Activated CD4-positive, CD25-positive, alpha-beta regulatory T cell (primary cell): ENCODE results near the gene ARHGAP26.
"Not testable (repeated sequence)": the region's sequence is repeated elsewhere in the genome, so short reads cannot be mapped to it uniquely, and the experiment has no call there.

Source experiments
- DNase-seq, 4 experiments: peaks; one replicate each; lab custom pipeline; 2025; lab: John Stamatoyannopoulos, UW

The ARHGAP26 gene

DNA sequence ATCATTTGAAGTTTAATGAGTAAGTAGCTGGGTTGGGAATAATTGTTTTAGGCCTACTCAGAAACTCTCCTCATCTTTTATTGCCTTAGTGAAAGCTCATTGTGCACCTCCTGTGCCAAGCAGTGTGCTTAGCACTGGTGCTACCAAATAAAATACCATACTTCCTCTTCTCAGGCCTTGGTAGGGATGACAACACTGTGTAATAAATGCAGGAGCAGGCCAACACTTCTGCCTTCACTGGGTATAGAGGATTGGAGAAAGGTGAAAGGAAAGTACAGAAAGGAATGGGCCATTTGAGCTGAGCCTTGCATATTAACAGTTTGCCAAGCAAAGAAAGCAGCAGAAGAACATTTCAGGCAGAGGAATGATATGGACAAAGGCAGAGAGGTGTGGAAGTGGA, 347.6 kb downstream of the ARHGAP26 start:
- DNase-seq, result no peak

DNA sequence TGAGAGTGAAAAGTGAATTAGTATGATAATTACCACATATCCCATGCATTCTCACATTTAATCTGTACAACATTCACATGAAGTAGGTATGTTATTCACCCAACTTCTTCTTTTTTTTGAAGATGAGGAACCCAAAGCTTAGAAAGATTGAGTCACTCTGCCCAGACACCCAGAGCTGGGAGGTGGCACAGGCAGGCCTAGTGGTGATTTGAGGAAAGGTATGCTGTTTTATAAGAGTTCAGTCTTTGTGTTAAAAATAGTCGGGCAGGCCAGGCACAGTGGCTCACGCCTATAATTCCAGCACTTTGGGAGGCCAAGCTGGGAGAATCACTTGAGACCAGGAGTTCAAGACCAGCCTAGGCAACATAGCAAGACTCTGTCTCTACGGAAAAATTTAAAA, 348.0 kb downstream of the ARHGAP26 start:
- DNase-seq, result no peak

DNA sequence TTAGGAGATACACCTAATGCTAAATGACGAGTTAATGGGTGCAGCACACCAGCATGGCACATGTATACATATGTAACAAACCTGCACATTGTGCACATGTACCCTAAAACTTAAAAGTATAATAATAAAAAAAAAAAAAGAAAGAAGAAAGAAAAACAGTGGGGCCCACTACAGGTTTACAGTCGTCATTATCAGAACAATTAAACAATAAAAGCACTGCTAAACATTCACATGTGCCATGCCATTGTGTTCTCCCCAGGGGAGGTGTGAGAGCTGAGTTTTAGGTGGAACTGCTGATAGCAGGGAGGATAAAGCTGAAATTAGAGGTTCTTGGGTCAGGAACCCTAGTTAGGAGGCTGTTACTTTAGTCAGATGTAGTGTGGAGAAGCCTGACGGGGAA, 348.6 kb downstream of the ARHGAP26 start:
- not testable (repeated sequence) for DNase-seq

DNA sequence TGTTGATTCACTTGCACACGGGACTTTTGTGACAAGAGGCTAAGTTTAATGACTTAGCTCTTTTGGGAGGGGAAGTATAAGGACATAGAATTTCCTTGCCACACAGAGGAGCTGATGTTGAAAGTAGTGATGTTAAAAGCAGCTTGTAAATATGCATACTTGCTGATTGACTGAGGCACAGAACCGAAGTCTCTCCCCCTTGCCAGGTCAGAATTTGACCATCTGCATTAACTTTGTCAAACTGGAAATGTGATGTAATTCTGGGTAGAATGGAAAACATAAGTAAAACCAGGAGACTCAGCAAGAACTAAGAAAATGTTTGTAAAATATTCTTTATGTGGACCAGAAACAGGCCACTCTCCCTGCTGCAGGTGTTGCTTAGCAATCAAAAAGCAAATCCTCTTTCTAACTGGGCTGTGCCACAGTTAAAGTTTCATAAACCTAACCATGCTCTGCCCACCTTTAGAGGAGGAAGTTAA, 349.2 kb downstream of the ARHGAP26 start:
- no peak for DNase-seq

DNA sequence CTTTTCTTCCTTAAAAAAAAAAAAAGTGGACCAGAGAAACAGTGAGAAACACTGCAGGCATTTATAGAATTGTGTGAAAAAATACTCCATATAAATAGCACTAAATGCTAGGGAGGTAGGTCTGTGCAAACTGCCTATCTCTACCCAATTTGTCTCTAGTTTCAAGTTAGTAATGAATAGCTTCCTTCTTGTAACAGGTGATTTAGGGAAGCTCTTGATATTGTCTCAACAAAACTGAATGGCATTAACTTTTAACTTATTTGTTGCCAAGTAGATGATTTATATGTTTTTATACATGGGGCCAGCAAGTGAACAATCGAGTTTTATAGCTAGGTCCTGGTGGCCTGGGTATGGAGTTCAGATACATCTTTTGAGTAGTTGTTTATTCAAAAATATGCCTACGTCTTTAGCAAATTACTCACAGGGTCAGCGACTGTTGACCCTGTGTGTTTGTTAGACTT, 349.7 kb downstream of the ARHGAP26 start:
- DNase-seq, result no peak

DNA sequence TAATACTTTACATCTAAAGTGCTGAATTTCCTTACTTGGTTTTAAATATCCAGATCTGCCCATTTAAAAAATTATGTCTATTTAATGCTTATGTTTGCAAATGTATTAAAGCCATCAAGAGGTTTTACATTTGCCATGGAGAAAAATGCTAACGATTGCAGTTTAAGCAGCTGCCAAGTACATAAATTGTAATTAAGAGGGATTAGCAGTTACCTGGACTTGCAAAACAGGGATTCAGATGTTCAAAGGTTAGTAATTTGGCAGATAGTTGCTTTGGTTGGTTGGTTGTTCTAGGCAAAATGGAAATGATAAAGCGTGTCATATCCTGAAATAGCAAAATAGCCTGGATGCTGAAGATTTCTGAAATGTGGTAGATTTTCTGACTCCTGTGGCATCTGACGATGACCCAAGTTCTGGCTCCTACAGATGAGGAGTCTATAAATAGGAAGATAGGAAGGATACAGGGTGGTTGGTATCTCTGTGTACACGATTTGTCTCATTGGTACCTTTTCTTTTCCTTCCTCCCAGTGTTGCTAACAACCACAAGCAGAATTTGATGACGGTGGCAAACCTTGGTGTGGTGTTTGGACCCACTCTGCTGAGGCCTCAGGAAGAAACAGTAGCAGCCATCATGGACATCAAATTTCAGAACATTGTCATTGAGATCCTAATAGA, 350.4 kb downstream of the ARHGAP26 start:
- no peak for DNase-seq

DNA sequence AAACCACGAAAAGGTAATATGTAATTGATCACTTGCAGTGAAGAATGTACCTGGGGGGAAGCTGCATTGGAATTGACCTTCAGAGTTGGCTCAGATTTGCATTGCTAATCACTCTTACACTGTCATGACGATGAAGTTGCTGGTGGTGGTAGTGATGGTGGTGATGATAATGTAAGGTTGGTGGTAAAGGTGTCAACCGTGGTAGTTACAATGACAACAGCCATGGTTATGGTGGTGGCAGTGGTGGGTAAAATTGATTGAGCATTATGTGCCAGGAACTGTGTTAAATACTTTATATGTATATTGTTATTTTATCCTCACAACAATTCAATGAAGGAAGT, 350.9 kb downstream of the ARHGAP26 start:
- no peak for DNase-seq

DNA sequence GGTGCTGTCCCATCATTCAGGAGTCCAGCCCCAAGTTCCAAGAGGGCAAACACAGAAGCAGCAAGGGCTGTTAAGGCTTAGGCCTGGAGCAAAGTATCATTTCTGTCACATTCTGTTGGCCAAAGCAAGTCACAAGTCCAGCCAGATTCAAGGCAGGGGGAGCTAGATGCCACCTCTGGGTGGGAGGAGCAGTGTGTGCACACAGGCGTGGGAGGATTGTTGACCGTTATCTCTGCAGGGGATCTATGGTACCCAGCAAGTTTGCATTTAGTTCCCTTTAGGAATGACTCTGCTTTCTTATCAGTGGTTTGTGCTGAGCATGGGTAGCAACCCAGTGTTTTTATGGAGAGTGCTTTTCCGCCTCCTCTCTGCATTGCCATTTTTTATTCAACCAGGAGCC, 354.4 kb downstream of the ARHGAP26 start:
- DNase-seq, result no peak

DNA sequence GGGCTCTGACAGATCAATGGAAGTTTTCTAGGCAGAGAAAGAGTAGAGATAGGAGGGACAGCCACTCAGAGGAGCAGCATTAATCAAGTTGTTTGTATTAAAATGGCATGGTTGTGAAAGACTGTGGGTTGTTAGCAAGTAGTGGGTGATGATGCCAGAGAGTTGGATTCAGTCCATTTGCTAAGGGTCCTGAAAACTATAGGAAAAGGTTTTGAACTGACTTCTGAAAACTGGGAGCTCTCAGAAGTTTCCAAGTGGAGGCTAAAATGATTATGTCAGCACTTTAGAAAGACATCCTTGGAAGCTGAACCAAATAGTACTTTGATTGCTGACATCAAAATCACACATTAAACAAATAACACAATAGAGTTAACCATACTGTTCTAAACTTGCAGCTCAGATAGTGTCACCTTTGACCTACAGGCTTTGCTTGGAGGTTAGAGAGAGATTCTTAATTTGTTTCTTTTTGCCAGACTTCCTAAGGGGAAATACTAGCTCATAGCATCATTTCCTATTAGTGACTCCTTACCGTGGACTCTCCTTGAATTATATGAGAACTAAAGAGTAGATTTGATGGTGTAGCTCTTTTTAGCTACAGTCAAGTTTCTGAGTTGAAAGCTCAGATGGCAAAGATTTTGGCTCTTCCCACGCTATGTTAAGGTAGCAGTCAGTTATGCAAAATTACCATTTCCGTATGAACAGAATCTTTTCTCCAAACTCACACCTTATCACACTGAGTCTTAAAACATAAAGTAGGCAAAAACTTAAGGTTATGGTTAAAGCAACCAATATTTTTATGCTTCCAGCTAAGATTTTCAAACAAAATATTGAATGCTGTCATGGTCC, 356.2 kb downstream of the ARHGAP26 start:
- DNase-seq, result no peak

DNA sequence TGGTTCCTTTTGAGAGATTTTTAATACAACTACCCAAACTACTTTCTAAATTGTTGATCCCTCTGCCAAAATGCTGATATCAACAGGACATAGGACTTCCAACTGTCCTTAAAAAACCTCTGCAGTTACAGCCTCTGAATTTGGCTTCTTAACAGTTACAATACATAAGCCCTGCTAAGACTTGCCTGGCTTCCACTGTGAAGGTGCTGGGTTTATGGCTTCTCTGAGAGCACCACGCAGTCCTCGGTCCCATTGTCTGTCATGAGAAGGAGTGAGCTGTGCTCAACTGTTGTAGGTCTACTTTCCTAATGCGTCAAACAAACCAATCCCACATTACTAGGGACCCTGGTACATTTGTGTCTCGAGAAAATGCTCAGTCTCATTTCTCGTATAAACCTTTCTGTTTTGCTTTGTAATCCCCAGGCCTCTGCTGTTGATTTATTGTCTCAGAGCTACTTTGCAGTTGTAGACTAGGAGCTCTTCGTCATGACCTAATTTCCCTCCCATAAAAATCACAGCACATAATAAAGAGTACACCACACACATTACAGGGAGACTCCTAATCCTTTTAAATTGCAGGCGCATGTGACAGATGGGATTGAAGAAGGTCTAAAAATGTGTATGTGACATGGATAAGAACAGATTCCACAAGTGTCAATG, 358.4 kb downstream of the ARHGAP26 start:
- DNase-seq, result no peak

DNA sequence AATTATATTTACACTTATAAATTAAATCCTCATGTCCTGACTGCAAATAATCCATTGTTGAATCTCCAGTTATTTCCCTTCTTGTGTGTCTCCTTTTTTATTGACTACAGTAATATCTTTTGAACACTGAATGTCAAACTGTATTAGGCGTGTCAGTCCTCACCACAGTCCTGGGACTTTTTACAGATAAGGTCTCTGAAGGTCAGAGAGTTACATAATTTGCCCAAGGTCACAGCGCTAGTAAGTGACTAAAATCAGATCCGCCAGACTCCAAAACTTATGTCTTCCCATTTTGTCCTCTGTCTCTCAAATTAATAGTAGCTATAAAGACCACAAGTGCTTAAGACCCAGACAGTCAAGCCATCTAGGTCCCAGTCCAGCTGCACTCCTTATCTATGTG, 359.0 kb downstream of the ARHGAP26 start:
- DNase-seq, result no peak

DNA sequence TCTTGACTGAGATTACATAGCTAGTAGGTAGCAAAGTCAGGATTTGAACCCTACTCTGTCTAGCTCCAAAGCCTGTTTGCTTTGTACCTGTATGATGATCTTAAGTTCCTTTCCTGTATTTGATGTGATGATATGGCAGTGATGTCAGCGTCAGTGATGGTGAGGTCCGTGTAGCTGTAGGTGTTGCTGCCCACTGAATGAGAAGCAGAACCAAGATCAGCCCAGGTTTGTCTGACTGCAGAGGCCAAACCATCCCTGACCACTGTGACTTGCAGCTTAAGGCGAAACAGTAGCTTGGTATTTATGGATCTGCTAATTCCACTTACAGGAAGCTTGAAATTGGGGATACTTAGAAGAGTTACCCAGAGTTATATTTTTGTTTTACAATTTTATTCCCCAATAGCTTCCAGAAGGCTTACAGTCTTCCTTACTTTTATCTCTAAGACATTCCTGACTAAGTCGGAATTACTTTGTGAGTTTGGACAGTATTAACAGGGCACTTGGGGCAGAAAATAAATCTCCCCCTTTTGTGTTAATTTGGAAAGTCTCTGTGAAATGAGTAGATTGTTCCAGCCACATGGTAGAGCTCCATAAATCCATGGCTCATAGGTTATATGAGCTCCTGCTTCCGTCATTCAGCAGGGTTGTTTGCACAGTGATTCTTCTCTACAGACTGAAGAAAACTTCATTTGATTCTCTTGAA, 359.9 kb downstream of the ARHGAP26 start:
- DNase-seq, result no peak

DNA sequence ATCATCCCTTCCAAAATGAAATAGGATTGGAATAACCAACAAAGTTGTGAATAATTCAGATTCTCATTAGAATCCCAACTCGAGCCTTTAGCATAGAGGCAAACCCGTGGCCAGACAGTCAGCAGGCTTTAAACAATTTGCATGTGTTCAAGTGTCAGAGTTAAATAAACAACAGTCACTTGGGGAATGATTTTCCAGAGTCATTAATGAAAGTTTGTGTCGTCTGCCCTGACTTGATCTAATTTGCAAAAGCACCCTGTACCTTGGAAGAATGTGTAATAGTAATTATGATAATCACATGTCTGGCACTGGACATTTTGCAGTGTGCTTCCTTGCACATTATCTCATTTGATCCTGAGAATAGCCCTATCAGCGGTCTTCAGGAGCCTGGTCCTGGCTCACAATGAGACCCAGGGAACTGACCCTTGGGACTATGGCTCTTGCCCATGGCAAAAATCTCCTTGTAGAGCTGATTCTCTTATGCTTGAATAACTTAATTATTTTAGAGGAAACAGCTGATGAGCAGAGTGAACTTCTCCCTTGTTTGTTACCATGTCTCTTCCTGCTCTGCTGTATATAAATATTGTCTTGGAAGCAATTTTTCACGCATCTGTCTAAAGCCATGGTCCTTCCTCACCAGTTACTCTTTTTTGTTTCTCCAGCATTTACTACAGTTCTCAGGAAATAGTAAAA, 360.6 kb downstream of the ARHGAP26 start:
- DNase-seq, result no peak

DNA sequence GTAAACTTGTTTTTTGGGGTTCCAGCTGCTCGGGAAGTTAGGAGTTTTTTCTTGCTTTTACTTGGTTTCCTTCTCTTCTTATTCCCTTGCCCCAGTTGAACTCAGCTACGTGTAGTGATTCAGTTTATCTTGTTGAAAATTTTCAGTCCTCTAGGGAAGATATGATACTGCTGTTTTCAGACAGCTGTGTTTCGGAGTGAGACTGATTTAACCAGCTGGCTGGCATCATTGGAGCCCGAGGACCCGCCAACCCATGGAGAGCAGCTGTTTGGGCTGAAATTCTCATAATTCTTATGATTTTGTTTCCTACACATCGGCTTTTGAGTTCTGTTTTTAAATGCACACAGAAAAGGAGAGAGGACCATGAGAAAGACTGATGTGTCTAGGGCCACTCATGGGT, 361.8 kb downstream of the ARHGAP26 start:
- DNase-seq, result no peak

DNA sequence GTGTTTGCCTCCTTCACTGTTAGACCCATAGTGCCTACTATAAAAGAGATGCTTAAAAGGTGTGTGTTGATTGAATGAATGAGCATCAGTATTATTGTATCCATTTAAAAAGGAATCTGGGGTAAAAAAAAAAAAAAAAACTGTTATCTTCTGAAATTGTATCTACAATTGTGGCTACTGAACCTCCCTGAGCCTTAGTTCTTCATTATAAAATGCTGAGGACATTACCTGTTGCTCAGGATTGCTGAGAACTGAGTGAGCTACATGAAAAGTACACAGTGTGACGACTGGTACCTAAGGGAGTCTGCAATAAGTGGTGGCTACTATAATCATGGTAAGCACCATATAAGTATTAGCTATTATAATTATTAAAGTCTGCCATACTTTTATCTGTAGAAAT, 362.6 kb downstream of the ARHGAP26 start:
- no peak for DNase-seq

DNA sequence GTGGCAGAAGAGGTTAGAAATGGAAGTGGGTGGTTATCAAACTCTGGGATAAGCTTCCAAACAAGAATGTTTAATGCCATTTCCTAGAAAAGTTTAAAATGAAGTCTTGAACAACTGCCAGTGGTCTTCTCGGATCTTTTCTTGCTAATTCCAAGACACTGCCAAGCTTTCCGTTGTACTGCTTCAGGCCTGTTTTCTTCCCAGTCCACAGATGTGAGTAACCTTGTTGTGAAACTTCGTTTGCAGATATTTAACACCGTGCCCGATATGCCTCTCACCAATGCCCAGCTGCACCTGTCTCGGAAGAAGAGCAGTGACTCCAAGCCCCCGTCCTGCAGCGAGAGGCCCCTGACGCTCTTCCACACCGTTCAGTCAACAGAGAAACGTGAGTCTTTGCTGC, 363.5 kb downstream of the ARHGAP26 start:
- no peak for DNase-seq

DNA sequence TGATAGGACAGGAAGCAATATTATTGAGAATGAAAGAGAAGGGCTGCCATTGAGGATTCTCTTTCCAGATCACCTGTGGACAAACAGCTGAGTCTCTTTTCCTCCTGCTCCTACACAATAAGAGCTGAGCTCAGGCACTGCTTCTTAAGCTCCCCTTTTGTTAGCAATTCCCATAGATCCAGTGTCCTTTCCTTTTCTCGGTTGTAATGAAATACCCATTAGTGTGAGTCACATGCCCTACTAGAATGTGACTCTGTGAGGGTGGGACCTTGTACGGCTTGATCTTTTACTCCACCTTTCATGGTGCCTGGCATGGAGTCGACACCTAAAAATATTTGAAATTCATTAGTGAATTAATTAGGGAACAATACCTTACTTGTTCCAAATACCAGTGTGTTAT, 364.1 kb downstream of the ARHGAP26 start:
- DNase-seq, result no peak

DNA sequence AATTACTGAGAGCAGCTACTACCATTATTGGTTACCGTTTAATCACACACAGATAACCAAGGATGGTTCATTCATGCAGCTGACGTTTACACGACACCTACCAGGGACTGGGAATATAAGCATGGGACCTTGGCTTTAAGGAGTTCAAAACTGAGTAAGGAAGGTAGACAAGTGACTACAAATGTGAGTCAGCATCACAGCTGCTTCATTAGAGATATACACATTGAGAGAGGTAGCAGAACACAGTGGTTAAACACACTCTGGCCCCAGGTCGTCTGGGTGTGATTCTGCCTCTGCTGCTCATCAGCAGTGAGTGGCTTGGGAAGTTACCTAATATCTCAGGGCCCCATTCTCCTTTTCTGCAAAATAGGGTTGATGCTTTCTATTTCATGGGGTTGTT, 364.7 kb downstream of the ARHGAP26 start:
- DNase-seq, result no peak

DNA sequence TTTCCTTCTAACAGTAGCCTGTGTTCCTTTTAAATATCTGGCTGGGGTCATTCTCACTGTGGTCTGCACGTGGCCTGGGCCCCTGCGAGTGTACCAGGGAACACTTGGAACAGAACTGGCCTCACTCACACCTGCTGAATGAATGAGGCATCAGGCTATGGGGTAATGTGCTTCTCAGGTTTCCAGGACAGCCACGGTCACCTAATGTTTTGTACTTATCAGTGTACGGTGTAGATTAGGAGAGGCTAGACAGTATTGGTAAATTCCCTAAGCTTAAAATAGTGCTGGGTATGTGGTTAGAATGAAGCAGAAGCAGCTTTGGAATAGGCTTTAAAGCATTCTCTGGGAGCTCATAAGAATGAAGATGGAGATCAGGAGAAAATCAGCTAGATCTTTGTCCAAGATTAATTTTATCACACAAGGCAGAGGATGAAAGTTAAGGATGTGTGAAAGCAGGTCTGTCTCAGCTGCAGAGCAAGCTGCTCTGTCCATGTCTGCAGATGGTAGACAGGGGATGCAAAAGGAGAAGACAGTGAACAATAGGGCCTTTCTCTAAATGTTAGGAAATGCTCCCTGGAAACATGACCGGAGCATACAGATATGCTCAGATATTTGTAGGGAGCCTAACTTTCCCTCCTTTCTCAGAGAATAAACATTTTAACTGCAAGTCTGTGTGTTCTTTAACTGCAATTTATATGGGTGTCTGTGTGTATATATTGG, 365.8 kb downstream of the ARHGAP26 start:
- no peak for DNase-seq

DNA sequence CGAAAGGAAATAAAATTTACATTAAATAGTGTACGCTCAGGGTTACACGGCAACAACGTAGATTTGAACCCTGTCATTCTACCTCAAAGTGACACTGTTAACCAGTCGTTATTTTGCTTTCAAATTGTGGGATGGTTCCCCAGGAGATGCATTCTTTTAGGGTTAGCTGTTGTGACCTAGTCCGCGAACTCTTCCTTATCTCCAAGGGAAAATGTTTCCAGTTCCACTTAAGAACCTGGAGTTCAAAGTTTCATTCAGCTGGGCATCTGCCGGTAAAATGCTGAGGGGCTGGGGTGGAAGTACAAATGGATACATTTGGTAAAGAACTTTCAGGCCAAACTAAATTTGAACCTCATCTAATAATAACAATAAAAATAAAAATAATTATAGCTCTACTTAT, 368.7 kb downstream of the ARHGAP26 start:
- no peak for DNase-seq

DNA sequence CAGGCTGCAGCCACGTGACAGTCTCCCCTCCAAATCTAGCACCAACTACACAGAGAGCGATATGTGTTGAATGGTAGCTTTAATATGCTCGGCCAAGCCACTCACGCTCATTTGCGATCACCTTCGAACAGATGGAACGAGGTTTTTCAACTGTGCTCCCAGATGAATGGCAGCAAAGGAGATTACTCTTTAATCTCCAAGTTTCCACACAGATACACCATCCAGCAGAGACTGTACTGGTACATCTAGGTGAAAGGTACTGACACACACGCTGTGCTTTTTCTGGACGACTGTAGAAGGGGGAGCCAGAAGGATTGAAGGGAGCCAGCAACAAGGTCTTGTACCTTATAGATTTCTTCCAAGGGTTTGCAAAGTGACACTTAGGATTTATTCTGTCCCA, 369.4 kb downstream of the ARHGAP26 start:
- no peak for DNase-seq
